SJSA1 (cell line): ENCODE data around the gene ZBTB34. TPM values are rescaled to one million over a fixed set of nuclear protein-coding genes. Genes with fewer than 3 reads are reported as not detected.

Experiments used
- DNase-seq, 2 experiments: peaks; one replicate each; pipeline ENCODE4 v3.0.0-alpha.2; 2015 to 2020; ENCODE audit warnings: low spot score in 2 of 2, low read depth in 1 of 2
- H3K27ac ChIP-seq: fragments of 250-450 bp; sonication (Bioruptor Pico); 2 replicates; pipeline ENCODE4 v1.5.1; 2020; ENCODE audit warnings: mild to moderate bottlenecking, moderate library complexity
- H3K27me3 ChIP-seq: fragments of 250-450 bp; sonication (Bioruptor Pico); replicated peaks from 2 replicates; pipeline ENCODE4 v1.5.1; 2020; ENCODE audit warnings: mild to moderate bottlenecking, moderate library complexity
- H3K36me3 ChIP-seq: fragments of 250-450 bp; sonication (Bioruptor Pico); 2 replicates; pipeline ENCODE4 v1.5.1; 2020; ENCODE audit warnings: mild to moderate bottlenecking
- H3K4me1 ChIP-seq: fragments of 250-450 bp; sonication (Bioruptor Pico); replicated peaks from 2 replicates; pipeline ENCODE4 v1.6.1; 2021; ENCODE audit warnings: mild to moderate bottlenecking
- H3K4me3 ChIP-seq: fragments of 250-450 bp; sonication (Bioruptor Pico); 2 replicates; pipeline ENCODE4 v1.5.1; 2020; ENCODE audit warnings: mild to moderate bottlenecking
- H3K9me3 ChIP-seq: fragments of 250-450 bp; sonication (Bioruptor Pico); replicated peaks from 2 replicates; pipeline ENCODE4 v1.5.1; 2020; ENCODE audit warnings: mild to moderate bottlenecking
- total RNA-seq: library from RNA; depleted of rRNA; stranded (reverse); fragments of >200 nt; shearing (Covaris generic); gene quantifications from 2 replicates; pipeline ENCODE4 v1.2.3, GENCODE V29; 2014

Gene ZBTB34
- total RNA-seq, 1 experiment from 2014 or later: 5.9 TPM

DNA sequence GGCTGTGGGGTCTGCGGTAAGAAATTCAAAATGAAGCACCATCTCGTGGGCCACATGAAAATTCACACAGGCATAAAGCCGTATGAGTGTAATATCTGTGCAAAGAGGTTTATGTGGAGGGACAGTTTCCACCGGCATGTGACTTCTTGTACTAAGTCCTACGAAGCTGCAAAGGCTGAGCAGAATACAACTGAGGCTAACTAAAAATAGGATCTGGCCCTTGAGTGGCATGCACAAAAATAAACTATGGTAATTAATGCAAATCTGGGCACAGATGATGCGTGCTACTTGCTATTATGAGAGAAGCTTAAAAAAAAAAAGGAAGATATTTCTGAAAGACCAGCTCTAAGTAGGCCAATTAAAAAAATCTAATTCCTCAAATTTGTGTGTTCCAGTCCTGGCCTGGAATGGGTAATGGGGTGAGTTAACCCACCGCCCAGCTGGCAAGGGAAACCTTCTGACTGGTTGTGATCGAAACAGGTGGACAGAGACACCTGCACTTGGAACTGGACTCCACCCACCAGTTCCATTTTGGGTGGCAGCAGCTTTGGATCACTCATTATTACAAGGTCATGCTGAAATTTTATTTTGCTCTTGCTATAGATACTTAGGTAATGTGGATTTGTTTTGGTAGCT, 26.6 kb upstream of the ZBTB34 start:
- H3K36me3 ChIP-seq: peaks cover 31% of the 10 kb centered on the region
- no peak for DNase-seq
- no peaks in the 10 kb centered on the region for H3K9me3 ChIP-seq
- no peaks in the 10 kb centered on the region for H3K27me3 ChIP-seq
- H3K4me1 ChIP-seq: no peaks in the 10 kb centered on the region
- no peak overlapping the region for H3K4me3 ChIP-seq
- H3K27ac ChIP-seq: no peak overlapping the region

DNA sequence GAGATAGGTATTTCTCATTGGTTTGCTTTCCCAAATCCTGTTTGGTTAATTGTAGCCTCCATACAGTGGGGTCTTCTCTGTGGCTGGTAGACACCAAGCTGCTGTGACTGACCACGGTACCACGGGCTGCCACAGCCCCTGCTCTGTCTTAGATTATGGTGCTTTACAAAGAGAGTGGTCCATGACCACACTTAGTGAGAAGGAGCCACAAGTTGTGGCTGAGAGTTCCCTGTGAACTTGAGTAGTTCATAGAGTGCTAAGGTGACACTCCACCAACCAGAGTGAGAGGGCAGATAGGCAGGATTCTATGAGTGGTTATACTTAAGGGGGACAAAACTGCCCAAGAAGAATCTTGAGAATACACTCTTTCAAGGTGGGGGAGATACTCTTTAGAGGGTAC, 25.8 kb upstream of the ZBTB34 start:
- peak in 1 of 2 experiments; percentile 5 for DNase-seq
- H3K4me3 ChIP-seq: no peak overlapping the region
- no peaks in the 10 kb centered on the region for H3K9me3 ChIP-seq
- H3K36me3 ChIP-seq: peaks cover 31% of the 10 kb centered on the region
- no peaks in the 10 kb centered on the region for H3K4me1 ChIP-seq
- no peaks in the 10 kb centered on the region for H3K27me3 ChIP-seq
- H3K27ac ChIP-seq: no peak overlapping the region

DNA sequence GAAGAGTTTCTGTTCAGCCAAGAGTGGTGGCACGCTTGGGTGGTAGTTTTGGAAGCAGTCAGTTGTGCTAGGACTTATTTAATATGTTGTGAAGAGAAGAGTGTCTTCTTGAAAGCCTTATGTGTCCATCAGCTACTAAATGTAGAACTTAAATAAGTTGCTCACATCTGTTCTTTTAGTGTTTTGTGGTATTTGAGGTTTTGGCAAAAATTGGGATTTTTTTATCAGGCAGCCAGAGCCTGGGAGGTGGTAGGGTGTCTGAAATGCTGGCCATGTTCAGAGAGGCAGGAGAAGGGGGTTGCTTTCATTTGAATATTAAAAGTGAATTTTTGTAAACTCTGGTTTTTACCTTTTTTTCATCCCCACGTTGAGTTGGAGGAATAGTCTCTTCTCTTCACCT, 24.2 kb upstream of the ZBTB34 start:
- H3K27me3 ChIP-seq: no peaks in the 10 kb centered on the region
- H3K4me3 ChIP-seq: no peak overlapping the region
- H3K4me1 ChIP-seq: no peaks in the 10 kb centered on the region
- peaks cover 31% of the 10 kb centered on the region for H3K36me3 ChIP-seq
- H3K9me3 ChIP-seq: no peaks in the 10 kb centered on the region
- no peak overlapping the region for H3K27ac ChIP-seq
- DNase-seq: peak in 1 of 2 experiments; percentile 6

DNA sequence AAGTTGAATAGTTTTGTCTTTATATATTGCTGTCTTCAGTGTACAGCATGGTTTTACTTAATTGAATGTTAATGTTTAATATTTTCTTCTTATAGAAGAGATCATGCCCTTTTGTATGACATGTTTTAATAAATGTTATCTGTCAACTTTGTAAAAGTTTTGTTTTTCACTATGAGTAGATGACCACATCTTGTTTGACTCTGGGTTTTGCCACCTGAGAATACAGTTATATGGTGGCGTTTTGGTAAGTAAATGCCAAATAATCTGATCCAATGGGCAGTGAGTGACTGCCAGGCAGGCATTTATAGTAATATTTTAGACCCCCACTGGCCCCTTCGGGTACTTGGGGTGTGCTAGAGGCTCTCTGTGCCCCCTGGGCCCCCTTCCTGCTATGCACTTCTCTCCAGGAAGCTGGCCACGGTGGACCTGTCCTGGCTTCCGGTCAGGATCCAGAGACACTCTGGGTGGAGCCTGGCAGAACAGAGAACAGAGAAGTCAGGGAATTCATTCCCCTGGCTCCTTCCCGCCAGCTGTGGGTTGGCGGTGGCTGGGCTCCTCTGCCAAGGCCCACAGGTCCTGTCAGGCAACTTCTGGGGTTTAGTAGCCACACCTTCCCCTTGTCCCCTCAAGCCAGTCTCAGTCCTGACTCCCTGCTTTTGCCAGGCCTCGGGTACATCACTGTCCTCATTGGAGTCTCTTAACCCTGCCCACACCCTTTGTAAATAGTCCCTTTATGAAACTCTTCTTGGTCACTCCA, 22.2 kb upstream of the ZBTB34 start:
- no peaks in the 10 kb centered on the region for H3K27me3 ChIP-seq
- no peak overlapping the region for H3K4me3 ChIP-seq
- H3K27ac ChIP-seq: no peak overlapping the region
- H3K9me3 ChIP-seq: no peaks in the 10 kb centered on the region
- H3K36me3 ChIP-seq: peaks cover 24% of the 10 kb centered on the region
- H3K4me1 ChIP-seq: no peaks in the 10 kb centered on the region
- DNase-seq: peak in 1 of 2 experiments; percentile 21

DNA sequence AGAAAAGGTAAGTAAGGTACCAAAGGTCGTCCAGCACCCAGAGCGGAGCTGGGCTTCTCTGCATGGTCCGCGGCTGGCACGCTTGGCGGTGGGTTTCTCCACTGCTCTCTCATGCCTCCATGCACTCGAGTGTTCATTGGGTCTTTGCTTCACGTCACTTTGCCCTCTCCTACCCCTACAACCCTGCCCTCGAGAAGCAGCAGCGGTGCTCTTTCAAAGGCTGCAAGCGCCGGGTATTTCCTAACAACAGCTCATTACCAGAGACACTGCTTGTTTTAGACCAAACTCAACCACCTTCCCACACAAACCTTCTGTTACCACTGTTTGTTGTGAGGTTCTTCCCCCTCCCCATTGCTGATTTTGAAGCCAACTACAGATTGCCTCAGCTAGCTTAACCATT, 21.5 kb upstream of the ZBTB34 start:
- Histone ChIP-seq H3K4me3 (no peak overlapping the region), H3K36me3 (peaks cover 17% of the 10 kb centered on the region), H3K9me3 (no peaks in the 10 kb centered on the region), H3K27me3 (no peaks in the 10 kb centered on the region), H3K4me1 (peaks cover 5% of the 10 kb centered on the region), H3K27ac (no peak overlapping the region)
- DNase-seq: peak in 1 of 2 experiments; percentile 24

DNA sequence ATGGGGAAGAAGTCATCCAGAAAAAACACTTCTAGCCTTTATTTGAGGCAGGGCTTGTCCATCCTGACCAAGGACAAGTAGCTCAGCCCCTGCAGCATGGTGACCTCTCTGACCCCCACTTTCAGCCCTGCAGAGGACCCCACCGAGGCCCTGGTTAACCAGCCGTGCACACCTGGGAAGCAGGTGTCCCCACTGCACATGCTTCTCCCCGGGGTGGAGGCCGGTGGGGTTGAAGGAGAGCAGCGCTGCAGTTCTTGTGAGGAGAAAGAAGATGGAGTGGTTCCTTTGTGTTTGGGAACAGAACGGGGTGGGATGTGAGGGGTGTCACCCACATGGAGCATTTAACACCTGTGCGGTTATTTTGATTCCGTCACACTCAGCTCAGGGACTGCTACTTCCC, 21.1 kb upstream of the ZBTB34 start:
- H3K36me3 ChIP-seq: peaks cover 13% of the 10 kb centered on the region
- H3K27me3 ChIP-seq: no peaks in the 10 kb centered on the region
- peaks cover 9% of the 10 kb centered on the region for H3K4me1 ChIP-seq
- no peaks in the 10 kb centered on the region for H3K9me3 ChIP-seq
- no peak overlapping the region for H3K27ac ChIP-seq
- DNase-seq: no peak
- no peak overlapping the region for H3K4me3 ChIP-seq

DNA sequence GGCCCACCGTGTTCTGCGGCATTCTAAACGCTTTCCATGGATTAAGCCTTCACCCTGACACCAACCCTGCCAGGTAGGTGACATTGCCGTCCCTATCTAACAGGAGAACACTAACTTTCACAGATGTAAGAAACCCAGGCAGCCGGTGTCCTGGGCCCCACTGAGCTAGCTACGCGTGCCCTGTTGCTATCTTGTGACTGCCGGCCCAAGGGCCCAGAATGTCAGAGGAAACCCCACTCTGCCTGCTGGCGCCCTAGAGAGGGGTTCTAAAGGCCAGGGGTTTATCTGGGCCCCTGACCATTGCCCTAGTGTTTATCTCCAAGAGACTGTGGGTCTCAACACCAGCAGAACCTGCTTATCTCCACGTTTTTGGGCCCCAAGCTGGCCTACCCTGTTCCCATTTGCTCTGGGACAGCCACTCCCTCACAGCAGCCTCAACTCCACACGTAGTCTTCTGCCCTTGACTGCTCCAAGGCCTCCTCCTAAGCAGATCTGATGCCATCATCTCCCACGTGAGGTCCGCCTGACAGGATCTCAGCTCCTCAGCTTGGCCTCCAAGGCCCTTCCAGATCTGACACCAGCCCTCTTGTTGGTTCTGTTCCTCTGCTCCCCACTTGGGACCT, 18.1 kb upstream of the ZBTB34 start:
- Histone ChIP-seq H3K4me1 (peaks cover 10% of the 10 kb centered on the region), H3K27ac (no peak overlapping the region), H3K9me3 (no peaks in the 10 kb centered on the region), H3K27me3 (no peaks in the 10 kb centered on the region), H3K36me3 (peaks cover 5% of the 10 kb centered on the region), H3K4me3 (no peak overlapping the region)
- DNase-seq: no peak

DNA sequence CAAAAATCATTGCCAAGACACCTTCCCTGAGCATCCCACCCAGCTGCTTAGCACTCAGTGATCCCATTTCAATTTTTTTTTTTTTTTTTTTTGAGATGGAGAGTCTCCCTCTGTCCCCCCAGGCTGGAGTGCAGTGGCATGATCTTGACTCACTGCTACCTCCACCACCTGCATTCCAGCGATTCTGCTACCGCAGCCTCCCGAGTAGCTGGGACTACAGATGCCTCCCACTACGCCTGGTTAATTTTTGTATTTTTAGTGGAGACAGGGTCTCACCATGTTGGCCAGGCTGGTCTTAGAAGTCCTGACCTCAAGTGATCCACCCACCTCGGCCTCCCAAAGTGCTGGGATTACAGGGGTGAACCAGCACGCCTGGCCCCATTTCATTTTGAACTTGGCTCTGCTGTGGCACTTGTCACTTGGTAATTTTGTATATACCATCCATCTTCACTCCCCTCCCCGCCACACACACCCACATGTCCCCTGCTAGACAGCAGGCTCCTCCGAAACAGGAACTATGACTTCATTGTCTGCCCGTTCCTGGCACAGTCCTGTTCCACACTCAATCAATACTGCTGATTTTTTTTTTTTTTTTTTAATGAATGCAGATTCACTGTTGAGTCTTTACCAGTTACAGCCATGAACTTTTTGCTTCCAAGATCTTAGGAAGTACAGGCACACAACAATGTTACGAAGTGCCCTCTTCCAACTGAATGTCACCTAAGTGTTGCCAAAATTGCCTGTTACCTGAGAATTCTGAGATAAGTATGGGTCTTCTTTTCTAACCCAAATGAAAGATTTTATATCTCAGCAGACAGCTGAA, 17.3 kb upstream of the ZBTB34 start:
- Histone ChIP-seq H3K27ac (peak overlapping the region; percentile 24; the same call in 1 of the 2 replicates), H3K27me3 (no peaks in the 10 kb centered on the region), H3K4me1 (peaks cover 10% of the 10 kb centered on the region), H3K4me3 (no peak overlapping the region), H3K36me3 (peaks cover 5% of the 10 kb centered on the region), H3K9me3 (no peaks in the 10 kb centered on the region)
- DNase-seq: peak in 1 of 2 experiments; percentile 9

DNA sequence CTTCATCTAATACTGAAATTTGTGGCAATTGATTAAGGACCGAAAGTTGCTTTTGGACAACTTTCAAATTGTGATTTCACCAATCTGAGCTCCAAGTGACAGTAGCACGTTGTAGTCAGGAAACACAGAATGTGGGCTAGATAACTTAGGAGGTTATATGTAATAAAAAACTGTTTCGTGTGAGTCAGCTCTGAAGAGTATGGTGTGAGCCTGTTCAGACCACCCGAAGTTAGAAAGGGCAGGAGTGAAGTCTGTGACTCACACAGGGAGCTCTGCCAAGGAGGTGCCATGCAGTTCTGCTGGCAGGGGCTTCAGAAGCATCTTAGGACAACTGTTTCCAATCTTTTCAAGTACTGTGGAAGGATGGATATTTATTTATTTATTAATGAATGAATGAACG, 16.4 kb upstream of the ZBTB34 start:
- no peaks in the 10 kb centered on the region for H3K36me3 ChIP-seq
- H3K27me3 ChIP-seq: no peaks in the 10 kb centered on the region
- DNase-seq: peak; percentile 50 to 75
- peak overlapping the region; percentile 24; the same call in 1 of the 2 replicates for H3K27ac ChIP-seq
- H3K4me1 ChIP-seq: peaks cover 10% of the 10 kb centered on the region
- no peaks in the 10 kb centered on the region for H3K9me3 ChIP-seq
- H3K4me3 ChIP-seq: no peak overlapping the region

DNA sequence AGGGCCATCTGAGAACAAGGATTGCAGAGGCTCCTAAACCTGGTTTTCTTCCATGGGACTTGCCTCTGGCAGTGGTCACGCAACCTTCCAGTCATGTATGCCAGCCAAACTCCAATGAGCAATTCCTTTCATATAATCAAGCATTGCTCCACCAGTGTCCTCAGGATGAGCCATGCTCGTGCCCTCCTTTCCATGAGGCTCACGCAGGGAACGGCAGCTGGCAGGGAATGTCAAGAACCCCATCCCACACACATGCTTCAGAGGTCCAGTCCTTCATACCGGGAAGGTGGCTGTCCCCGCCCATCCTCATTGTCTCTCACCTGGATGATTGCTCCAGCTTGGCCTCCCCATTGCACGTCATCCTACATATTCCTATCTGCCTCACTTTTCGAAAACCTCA, 13.4 kb upstream of the ZBTB34 start:
- H3K4me3 ChIP-seq: no peak overlapping the region
- no peaks in the 10 kb centered on the region for H3K36me3 ChIP-seq
- H3K27me3 ChIP-seq: peaks cover 1% of the 10 kb centered on the region; the same call in 1 of the 2 replicates
- peaks cover 10% of the 10 kb centered on the region for H3K4me1 ChIP-seq
- no peaks in the 10 kb centered on the region for H3K9me3 ChIP-seq
- DNase-seq: peak in 1 of 2 experiments; percentile 28
- no peak overlapping the region for H3K27ac ChIP-seq

DNA sequence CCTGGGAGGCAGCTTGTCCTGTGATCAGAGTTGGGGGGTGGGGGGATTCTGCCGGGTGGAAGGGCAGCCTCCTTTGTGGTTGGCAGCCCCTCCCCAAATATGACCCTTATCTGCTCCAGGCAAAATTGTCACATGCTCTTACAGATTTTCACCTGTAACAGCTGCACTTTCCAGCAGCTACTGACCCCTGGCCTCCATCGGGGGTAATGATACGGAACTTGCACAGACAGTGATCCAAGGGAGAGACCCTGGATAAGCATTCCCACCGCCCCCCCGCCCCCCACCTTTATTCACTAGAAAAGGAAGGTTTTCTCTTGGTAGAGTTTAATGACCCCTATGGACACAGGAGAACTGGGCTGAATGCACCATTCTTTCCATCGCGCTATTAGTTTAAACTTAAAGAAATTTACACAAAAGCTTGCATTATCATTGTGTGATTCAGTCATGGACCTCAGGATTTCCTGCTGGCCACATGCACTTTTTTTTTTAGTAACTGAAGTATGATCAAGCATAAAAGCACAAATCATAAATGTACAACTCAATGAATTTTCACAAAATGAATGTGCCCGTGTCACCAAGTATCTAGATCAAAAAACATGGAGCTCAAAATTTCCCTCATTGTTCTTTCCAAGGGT, 10.7 kb upstream of the ZBTB34 start:
- Histone ChIP-seq H3K4me3 (no peak overlapping the region), H3K4me1 (no peaks in the 10 kb centered on the region), H3K36me3 (no peaks in the 10 kb centered on the region), H3K27me3 (peaks cover 7% of the 10 kb centered on the region; the same call in 1 of the 2 replicates), H3K9me3 (no peaks in the 10 kb centered on the region), H3K27ac (no peak overlapping the region)
- no peak for DNase-seq

DNA sequence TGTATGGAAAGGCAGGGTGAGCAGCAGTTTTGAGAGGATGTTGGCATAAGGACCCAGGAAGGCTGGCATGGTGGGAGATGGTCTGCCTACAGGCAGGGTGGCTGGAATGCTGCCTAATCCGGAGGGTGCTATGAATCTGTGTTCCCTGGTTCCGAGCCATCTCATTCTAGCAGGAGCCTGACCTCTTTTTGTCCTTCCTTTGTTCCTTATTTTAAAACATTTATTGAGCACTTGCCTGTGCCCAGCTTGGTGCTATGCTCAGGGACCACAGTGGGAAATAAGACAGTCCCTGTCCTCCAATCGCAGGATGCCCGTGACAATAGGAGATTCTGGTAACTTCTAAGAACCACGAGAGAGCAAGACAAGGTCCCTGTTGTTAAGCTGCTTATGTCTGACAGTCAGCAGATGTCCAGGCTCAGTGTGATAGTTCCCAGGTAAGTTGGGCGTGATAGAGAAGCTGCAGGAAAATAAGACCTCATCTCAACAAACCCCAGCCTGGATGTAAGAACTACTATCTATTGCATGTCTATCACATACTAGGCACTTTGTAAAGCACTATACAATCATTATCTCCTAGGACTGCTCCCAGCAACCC, 9.1 kb upstream of the ZBTB34 start:
- H3K27me3 ChIP-seq: peaks cover 12% of the 10 kb centered on the region; the same call in 1 of the 2 replicates
- H3K27ac ChIP-seq: no peak overlapping the region
- H3K9me3 ChIP-seq: no peaks in the 10 kb centered on the region
- no peak for DNase-seq
- H3K36me3 ChIP-seq: no peaks in the 10 kb centered on the region
- no peak overlapping the region for H3K4me3 ChIP-seq
- H3K4me1 ChIP-seq: no peaks in the 10 kb centered on the region
